NCI-H82 (cell line): ENCODE data around the gene TSGA10.
"Not testable (repeated sequence)": the region's sequence is repeated elsewhere in the genome, so short reads cannot be mapped to it uniquely, and the experiment has no call there.

Source experiments
- DNase-seq: peaks from one replicate; lab custom pipeline; 2025; lab: John Stamatoyannopoulos, UW

TSGA10 gene

DNA sequence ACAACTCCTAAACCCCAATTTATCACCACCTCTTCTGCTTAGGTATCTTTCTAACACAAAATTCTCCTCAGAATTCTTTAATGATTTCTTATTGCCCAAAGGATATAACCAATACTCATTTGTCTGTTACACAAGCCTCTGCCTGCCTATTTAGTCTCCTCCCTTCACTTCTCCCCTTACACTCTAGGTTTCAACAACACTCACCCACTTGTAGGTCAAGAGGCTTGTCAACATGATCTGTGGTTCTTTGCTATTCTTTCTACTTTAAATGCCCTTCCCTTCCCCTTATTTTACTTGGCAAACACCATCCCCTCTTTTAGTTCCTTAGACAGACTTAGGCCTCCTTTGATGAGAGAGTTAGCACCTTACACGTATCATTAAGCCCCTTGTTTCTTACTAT lies 82.2 kb downstream of the TSGA10 start:
- no peak for DNase-seq

DNA sequence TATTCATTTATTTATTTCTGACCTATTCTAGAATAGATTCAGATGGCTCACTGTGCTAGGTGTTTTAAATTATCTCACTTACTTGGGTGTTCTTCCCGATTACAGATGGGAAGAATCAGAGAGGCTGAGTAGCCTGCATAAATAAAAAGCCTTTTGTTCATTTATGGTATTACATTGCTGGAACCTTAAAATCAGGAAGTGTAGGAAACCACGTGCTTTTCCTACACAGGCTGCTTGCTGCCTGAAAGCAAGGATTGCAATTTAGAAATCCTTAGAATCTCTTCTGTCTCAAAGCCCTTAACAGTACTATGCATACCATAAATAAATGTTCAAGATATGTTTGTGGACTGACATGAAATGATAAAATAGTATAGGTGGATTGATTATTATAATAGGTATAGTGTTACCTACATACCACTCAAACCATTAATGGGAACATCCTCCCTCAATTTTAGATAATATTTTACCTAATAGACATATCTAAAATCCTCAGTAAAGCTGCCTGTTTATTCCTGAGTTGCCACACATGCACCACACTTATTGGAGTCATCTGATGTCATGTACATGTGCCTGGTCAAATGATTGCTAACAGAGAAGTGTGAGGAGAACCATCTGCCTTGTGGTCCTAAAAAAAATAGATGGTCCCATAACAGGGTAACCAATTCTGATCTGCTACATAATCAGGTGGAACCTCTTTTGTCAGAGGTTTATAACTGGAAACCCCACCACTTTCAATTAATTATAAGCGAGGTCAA lies 86.7 kb downstream of the TSGA10 start:
- DNase-seq, result no peak

DNA sequence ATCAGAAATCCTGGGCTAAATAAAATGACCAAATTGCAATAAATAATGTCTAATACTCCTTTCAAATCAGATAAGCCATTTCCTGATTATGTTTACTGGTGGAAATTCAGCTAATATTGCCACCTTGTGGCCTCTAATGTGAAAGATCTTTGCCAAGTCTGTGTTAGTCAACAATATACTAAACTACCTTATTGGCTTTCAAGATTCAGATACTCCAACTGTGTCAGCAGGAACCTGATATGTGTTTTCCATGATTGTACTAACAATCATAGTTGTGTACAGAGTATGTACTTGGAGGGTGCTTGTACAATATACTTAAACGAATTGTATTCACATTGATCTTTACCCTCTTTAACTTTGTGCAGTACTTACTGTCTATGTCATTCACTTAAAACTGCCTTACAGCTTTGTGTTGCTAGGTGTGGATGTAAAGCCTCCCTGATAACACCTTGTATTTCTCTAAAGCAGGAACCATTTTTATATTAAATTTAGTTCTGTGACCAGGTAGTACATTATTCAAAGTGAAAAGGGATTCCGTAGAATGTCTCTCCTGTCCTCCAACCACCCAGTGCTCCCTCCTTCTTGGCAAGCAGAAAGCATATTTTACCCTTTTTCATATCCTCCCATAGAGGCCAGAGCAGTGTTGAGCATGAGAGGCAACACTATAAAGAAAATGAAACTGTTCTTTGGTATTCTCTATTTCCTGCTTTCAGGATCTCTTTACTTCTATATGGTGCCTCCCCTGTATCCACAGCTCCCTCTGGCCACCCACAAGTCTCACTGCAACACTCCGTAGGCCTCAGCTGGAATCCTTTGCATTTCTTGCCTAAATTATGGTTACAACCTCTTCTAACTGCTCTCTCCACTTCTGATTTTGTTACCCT lies 88.4 kb downstream of the TSGA10 start:
- peak; percentile 67 for DNase-seq

DNA sequence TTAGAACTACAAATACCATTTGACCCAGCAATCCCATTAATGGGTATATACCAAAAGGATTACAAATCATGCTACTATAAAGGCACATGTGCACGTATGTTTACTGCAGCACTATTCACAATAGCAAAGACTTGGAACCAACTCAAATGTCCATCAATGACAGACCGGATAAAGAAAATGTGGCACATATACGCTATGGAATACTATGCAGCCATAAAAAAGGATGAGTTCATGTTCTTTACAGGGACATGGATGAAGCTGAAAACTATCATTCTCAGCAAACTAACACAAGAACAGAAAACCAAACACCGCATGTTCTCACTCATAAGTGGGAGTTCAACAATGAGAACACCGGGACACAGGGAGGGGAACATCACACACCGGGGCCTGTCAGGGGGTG lies 105.6 kb downstream of the TSGA10 start:
- not testable (repeated sequence) for DNase-seq

DNA sequence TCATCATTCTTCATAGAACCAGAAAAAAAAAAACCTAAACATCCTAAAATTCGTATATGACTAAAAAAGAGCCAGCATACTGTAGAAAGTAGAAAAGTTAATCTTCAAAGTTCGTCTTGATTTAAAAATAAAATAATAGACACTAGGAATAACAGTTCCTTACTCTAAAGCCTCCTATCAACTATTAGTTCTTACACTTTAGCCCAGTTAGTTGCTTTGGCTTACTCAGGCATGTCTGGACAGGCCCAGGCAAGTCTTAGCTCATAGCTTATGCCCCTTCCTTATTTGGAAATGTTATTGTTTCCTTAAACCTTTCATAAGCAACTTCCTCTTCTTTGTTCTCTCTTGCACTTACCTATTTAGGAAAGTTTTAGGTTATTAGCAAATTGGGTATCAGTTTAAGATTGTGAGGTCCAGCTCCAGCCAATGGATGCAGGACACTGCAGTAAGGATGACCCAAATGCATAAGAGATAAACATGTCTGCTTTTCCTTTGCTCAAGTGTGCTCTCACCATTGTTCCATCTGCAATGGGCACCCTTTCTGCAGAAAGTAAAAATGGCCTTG lies 113.9 kb downstream of the TSGA10 start:
- DNase-seq, result not testable (repeated sequence)

DNA sequence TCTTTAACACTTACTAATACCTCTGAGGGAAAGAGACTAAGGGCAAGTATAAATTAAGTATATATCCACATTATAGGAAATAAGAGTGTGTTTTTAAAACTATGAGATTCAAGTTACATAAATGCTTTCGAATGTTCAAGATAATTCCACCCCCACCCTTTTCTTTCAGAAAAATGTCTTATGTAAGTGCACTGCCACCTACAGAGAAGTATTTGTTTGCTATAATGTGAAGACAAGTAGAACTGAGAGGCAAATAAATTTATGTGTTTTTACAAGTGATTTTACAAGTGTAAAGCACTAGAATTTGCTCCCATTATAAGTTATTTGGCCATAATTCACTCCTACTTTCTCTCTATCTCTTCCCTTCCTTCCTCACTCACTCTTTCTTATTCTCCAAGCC lies 118.8 kb downstream of the TSGA10 start:
- DNase-seq, result no peak

DNA sequence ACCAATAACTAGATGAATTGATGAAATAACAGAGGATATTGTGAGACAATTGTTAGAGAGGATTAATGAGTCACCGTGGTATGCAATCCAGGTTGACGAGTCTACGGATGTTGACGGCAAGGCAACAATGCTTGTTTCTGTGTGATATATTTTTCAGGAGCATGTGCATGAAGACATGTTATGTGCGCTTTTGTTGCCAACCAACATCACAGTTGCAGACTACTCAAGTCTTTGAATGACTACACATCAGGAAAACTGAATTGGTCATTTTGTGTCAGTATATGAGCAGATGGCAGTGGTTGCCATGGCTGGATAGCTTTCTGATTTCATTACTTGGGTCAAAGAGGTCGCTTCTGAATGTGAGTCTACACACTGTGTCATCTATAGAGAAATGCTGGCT lies 122.0 kb downstream of the TSGA10 start:
- no peak for DNase-seq

DNA sequence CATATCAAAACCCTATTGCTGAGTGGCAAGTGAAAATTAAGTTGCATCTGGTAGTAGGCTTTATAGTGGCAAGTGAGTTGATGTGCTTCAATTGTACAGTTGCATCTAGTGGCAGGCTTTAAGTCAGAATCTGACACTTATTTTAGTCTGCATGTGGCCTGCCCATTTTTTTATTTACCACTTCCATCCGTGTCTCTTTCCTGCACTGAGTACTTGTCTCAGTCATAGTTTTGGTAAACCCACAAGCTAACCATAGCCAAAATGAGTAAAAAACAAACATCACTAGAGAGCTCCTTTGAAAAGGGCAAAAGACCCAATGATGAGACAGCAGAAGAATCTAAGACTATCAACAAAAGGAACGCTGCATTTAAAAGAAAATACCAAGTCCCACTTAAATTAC lies 122.7 kb downstream of the TSGA10 start:
- no peak for DNase-seq

DNA sequence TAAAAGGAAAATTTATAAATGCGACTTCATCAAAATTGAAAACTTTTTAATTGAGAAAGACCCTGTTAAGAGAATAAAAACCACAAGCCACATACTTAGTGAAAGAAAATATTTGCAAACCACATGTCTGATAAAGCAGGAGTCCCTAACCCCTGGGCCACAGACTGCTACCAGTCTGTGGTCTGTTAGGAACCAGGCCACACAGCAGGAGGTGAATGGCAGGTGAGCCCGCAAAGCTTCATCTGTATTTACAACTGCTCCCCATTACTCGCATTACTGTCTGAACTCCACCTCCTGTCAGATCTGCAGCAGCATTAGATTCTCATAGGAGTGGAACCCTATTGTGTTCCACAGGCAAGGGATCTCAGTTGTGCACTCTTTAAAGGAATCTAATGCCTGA lies 123.3 kb downstream of the TSGA10 start:
- no peak for DNase-seq

DNA sequence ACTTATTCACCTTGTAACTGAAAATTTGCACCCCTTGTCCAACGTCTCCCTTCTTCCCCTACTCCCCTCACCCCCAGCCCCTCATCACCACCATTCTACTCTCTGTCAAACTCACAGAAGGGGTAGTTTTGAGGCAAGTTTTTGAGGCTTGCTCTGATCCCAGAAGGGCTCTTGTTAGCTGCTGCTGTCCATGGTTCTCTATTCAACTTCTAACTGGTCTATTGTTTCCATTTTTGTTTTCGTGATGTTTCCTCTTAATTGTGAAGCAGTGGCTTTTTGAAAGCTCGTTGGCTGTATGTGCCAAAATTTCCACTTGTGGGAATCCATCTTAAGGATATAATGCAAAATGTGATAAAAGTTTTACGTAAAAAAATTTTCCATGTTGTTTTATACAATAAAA lies 126.2 kb downstream of the TSGA10 start:
- no peak for DNase-seq

DNA sequence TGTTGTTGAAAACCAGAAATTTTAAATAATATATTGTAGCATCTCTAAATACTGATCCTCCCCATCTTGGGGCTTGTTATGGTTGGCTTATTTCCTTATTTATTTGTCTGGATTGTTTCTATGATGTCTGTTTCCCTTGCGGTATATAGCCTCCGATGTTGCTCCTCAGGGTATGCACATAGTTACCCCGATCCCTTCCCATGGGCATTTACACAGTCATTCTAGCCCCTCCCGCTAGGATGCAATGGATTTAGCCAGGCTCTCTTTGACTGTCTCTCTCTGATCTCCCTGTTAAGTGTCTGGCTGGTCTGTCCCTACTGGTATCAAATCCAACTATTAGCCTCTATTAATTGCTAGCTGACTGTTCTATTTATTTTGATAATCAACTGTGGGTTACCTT lies 126.9 kb downstream of the TSGA10 start:
- no peak for DNase-seq

DNA sequence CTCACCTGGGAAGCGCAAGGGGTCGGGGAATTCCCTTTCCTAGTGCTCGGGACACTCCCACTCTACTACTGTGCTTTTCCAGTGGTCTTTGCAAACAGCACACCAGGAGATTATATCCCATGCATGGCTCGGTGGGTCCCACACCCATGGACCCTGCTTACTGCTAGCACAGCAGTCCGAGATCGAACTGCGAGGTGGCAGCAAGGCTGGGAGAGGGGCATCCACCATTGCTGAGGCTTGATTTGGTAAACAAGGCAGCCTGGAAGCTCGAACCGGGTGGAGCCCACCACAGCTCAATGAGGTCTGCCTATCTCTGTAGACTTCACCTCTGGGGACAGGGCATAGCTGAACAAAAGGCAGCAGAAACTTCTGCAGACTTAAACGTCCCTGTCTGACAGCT lies 154.0 kb downstream of the TSGA10 start:
- DNase-seq, result no peak

DNA sequence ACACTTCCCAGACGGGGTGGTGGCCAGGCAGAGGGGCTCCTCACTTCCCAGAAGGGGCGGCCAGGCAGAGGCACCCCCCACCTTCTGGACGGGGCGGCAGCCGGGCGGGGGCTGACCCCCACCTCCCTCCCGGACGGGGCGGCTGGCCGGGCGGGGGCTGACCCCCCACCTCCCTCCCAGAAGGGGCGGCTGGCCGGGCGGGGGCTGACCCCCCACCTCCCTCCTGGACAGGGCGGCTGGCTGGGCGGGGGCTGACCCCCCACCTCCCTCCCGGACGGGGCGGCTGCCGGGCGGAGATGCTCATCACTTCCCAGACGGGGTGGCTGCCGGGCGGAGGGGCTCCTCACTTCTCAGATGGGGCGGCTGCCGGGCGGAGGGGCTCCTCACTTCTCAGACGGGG lies 166.0 kb downstream of the TSGA10 start:
- not testable (repeated sequence) for DNase-seq

DNA sequence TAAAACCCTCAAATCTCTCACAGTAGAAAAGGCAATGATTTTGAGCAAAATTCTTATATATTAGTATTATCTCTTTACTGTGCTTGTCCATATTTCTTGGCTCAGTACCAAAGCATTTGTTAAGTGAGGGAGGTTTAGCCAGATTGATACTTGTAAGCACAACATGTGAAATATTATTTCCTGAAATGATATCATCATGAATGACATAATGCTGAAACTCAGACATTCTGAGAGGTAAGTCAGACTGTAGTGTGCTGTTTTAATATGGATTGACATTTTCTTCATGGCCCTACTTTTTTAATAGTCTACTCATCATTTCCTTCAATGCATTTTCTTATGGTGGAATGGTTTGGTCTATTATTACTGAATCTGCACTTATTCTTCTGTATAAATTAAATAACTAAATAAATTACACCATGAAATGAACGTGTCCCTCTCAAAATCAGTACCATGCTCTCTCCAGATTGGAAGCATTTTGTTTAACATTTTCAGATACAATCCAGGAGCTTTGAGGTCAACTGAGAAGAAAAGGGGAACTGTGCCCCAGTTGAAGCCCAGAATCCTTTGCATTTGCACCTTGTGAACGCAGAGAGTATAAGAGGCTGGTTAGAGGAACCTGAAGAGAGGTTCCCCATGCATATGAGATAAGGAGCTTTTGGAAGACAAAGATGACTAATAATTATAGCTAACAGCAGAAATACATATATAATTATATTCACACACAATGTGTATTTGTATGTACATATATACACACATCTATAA lies 168.7 kb downstream of the TSGA10 start:
- no peak for DNase-seq

DNA sequence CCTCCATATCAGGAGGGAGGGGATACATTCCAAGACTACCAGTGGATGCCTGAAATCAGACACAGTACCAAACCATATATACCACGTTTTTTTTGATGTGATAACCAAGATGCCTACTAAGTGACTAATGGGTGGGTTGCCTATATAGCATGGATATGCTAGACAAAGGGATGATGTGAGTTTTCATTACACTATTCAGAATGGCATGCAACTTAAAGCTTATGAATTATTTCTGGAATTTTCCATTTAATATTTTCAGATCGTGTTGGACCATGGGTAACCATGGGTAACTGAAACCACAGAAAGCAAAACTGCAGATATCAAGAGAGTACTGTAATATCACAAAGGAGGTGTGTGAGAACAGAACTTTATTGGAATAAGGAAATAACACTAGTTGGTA lies 179.1 kb downstream of the TSGA10 start:
- no peak for DNase-seq

DNA sequence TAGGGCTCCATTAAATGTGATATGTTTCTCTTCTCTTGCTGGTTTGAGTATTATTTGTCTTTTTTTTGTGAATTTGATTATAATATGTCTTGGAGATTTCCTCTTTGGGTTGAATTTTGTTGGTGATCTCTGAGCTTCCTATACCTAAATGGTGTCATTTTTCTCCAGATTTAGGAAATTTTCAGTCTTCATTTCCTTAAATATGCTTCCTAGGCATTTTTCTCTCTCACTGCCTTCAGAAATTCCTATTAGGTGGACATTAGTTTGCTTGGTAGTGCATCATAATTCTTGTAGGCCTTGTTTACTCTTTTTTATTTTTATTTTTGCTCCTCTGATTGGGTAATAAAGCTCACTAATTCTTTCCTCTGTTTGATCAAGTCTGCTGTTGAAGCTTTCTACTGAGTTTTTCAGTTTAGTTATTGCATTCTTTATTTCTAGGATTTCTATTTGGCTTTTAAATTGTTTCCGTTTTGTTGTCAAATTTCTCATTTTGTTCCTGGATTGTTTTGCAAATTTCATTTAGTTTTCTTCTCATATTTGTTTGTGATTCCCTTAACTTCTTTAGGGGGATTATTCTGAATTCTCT lies 182.1 kb downstream of the TSGA10 start:
- DNase-seq, result no peak

DNA sequence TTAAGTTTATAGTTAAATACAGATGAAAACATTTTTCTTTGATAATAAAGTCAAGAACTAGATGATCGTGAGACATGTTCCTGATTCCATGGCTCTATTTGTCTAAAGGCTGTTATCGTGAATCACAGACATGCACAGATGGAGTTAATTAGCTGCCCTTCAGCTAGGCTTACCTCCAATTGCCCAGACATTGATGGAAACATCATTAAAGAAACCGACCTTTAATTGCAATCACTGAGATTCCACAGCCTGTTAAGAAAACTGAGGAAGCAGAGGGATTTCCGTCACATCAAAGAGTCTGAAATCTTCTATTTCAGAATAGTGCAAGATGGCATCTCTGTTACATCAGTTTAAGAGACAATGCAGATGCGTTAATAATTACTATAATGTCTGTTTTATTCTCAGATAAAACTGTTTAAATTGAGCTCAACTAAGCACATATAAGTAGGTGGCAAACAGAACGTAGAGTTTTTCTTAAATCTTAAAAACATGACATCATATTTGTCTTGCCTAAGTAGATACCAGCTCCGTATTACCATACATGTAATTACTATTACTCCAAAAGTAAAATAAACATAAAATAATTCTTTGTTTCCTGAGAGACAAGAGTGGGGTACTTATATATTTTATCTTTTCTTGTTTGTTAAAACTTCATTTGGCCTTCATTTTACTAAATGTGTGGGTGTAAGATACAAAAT lies 194.8 kb downstream of the TSGA10 start:
- peak; percentile 64 for DNase-seq

DNA sequence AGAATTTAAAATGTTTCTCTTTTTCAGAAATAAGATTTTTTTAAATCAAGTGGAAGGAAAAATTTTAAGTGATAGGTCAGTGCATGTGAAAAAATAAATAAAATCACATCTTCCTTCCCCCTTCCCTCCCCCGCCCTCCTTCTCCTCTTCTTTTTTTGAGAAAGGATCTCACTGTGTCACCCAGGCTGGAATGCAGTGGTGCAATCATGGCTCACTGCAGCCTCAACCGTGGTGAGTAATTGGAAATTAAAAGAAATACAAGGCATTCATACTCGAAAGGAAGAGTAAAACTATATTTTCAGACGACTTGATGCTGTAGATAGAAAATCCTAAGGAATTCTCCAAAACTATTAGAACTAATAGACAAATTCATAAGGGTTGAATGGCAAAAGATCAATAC lies 201.8 kb downstream of the TSGA10 start:
- no peak for DNase-seq

DNA sequence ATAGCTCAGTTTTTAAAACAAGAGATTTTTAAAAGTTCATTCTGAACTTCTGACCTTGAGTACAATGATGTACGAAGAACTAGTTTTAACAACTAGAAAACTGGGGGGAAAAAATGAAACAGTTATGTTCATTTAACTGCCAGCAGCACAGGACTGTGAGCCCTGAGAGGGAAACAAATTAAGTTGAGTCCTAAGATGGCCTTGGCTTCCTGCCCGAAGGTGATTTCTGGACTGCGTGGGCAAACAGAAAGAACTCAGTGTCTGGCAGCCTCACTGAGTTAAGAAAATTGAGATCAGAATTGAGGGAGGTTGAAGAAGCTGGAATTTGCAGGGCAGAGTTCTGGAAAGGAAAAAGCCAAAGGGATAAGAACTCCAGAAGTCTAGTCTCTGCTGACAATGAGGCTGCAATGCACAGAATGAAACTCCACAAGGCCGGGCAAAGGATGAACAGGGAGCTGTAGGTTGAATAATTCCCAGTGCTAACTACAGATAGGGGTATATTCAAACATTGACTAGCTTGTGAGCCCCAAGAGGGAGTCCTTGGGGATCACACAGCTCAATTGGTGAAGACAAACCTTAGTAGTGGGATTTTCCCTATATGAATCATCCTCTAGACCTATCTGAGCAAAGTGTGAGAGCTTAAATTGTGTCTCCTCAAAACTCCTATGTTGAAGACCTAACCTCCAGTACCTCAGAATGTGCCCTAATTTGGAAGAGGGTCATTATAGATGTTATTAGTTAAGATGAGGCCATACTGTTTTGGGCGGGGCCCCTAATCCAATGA lies 205.6 kb downstream of the TSGA10 start:
- DNase-seq, result peak; percentile 45

DNA sequence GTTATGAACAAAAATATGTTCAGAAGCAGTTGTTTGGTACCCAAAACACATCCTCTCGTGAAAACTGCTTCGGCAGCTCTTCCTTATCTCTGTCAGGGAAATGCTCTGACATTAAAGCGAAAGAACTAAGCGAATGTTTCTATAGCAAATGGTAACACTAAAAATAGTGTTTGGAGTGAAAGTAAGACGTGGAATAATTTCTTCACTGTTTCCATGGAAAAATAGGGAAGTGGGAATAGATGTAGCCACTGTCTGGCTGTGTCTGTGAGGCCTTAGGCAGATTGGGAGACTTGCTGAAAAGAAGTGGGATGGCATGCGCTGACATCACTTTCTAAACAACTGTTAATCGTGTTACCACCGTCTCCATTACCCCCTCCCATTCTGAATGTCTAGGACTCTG lies 207.2 kb downstream of the TSGA10 start:
- DNase-seq, result peak; percentile 29
